HAP-1 (cell line): Measurements from ENCODE around the gene ENPEP.

Experiments used
- DNase-seq, 2 experiments: peaks; one replicate each; pipeline ENCODE4 v3.0.0-alpha.2; 2016 to 2020; ENCODE audit warnings: low spot score in 2 of 2
- H3K27me3 ChIP-seq: fragments of 250-450 bp; sonication (Bioruptor Pico); 2 replicates; pipeline ENCODE4 v1.5.1; 2020; ENCODE audit warnings: low read depth, mild to moderate bottlenecking, moderate library complexity
- H3K36me3 ChIP-seq: fragments of 250-450 bp; sonication (Bioruptor Pico); replicated peaks from 2 replicates; pipeline ENCODE4 v1.5.1; 2020; ENCODE audit warnings: mild to moderate bottlenecking
- H3K4me1 ChIP-seq: fragments of 250-450 bp; sonication (Bioruptor Pico); 2 replicates; pipeline ENCODE4 v1.5.1; 2020; ENCODE audit warnings: mild to moderate bottlenecking
- H3K4me3 ChIP-seq: fragments of 250-450 bp; sonication (Bioruptor Pico); 2 replicates; pipeline ENCODE4 v1.5.1; 2020; ENCODE audit warnings: mild to moderate bottlenecking, moderate library complexity
- H3K9me3 ChIP-seq: fragments of 250-450 bp; sonication (Bioruptor Pico); 2 replicates; pipeline ENCODE4 v1.5.1; 2020; ENCODE audit warnings: mild to moderate bottlenecking, moderate library complexity
- in situ Hi-C: fragments of 300-500 bp; cut with MboI; formaldehyde crosslinking; loops from 3 replicates; pipeline ENCODE4 v1.14.3; 2020; ENCODE audit warnings: low sequenced_read_pairs, inconsistent platforms, mixed read lengths

The ENPEP gene

GRCh38 chr4:110610940-110611831 lies 135.2 kb downstream of the ENPEP start:
- in situ Hi-C loops, result no loop called here
- Histone ChIP-seq H3K4me3 (no peak overlapping the region), H3K27me3 (no peaks in the 10 kb centered on the region), H3K9me3 (no peaks in the 10 kb centered on the region), H3K4me1 (no peaks in the 10 kb centered on the region), H3K36me3 (no peaks in the 10 kb centered on the region)
- no peak for DNase-seq

GRCh38 chr4:110611968-110612447 lies 136.1 kb downstream of the ENPEP start:
- Histone ChIP-seq H3K4me1 (no peaks in the 10 kb centered on the region), H3K9me3 (no peaks in the 10 kb centered on the region), H3K27me3 (no peaks in the 10 kb centered on the region), H3K4me3 (no peak overlapping the region), H3K36me3 (no peaks in the 10 kb centered on the region)
- DNase-seq, result no peak
- in situ Hi-C loops, result no loop called here

- no peak overlapping the region for H3K4me3 ChIP-seq
- H3K4me1 ChIP-seq, result no peaks in the 10 kb centered on the region
- H3K36me3 ChIP-seq, result no peaks in the 10 kb centered on the region
- no peak for DNase-seq
- H3K27me3 ChIP-seq, result no peaks in the 10 kb centered on the region
- in situ Hi-C loops, result no loop called here
- no peaks in the 10 kb centered on the region for H3K9me3 ChIP-seq
These were observed 136.8 kb downstream of the ENPEP start for GRCh38 chr4:110612631-110613269.

- DNase-seq, result no peak
- Histone ChIP-seq H3K4me1 (no peaks in the 10 kb centered on the region), H3K27me3 (no peaks in the 10 kb centered on the region), H3K36me3 (no peaks in the 10 kb centered on the region), H3K4me3 (no peak overlapping the region), H3K9me3 (no peaks in the 10 kb centered on the region)
- in situ Hi-C loops, result no loop called here
These were observed 137.8 kb downstream of the ENPEP start for GRCh38 chr4:110613745-110614144.

GRCh38 chr4:110614173-110614963 lies 138.4 kb downstream of the ENPEP start:
- no peak overlapping the region for H3K4me3 ChIP-seq
- H3K36me3 ChIP-seq, result no peaks in the 10 kb centered on the region
- no peaks in the 10 kb centered on the region for H3K9me3 ChIP-seq
- H3K27me3 ChIP-seq, result no peaks in the 10 kb centered on the region
- in situ Hi-C loops, result no loop called here
- no peak for DNase-seq
- H3K4me1 ChIP-seq, result no peaks in the 10 kb centered on the region
